GM12878 (cell line): Measurements from ENCODE around the gene LHB. TPM values are rescaled to one million over a fixed set of nuclear protein-coding genes. Genes with fewer than 3 reads are reported as not detected.

Experiments used
- CBX5 ChIP-seq: sonication (generic); IDR thresholded peaks from 2 replicates; pipeline ENCODE4 v1.6.1; 2016; ENCODE audit warnings: low read depth, moderate library complexity, mild to moderate bottlenecking, inconsistent platforms
- CHD1 ChIP-seq: IDR thresholded peaks from 2 replicates; pipeline ENCODE4 v1.6.1; 2012; ENCODE audit warnings: low read depth, low read length, improper control_type of control experiment
- CHD2 ChIP-seq: IDR thresholded peaks from 2 replicates; pipeline ENCODE4 v1.6.1; 2011; ENCODE audit warnings: low read depth, low read length, improper control_type of control experiment, borderline replicate concordance
- EGR1 ChIP-seq, 2 experiments: IDR thresholded peaks; 1 replicate in 1 of 2; 2 replicates in 1 of 2; pipeline ENCODE4 v1.6.1; 2011 to 2012; ENCODE audit warnings: low read depth in 2 of 2, low read length in 2 of 2, borderline replicate concordance in 1 of 2, mild to moderate bottlenecking in 1 of 2, moderate library complexity in 1 of 2
- GABPA ChIP-seq: IDR thresholded peaks from 2 replicates; pipeline ENCODE4 v1.6.1; 2014; ENCODE audit warnings: antibody characterized with exemption, low read depth, mild to moderate bottlenecking, inconsistent platforms
- LARP7 ChIP-seq: fragments of 450-650 bp; IDR thresholded peaks from 2 replicates; pipeline ENCODE4 v1.6.1; 2017; ENCODE audit warnings: mild to moderate bottlenecking
- MYB ChIP-seq: fragments of 150-350 bp; IDR thresholded peaks from 2 replicates; pipeline ENCODE4 v1.6.1; 2014; ENCODE audit warnings: mild to moderate bottlenecking, low read depth, low read length, borderline replicate concordance
- NBN ChIP-seq: fragments of 450-650 bp; IDR thresholded peaks from 2 replicates; pipeline ENCODE4 v1.6.1; 2016
- NFYB ChIP-seq: IDR thresholded peaks from 2 replicates; pipeline ENCODE4 v1.6.1; 2011; ENCODE audit warnings: low read depth, mild to moderate bottlenecking, low read length, improper control_type of control experiment, moderate library complexity; ENCODE audit not compliant: insufficient read depth
- NR2C1 ChIP-seq: fragments of 450-650 bp; IDR thresholded peaks from 2 replicates; pipeline ENCODE4 v1.6.1; 2017; ENCODE audit warnings: antibody characterized with exemption, mild to moderate bottlenecking, moderate library complexity
- POU2F2 ChIP-seq: IDR thresholded peaks from 3 replicates; pipeline ENCODE4 v1.6.1; 2011; ENCODE audit warnings: low read depth, mild to moderate bottlenecking, low read length, borderline replicate concordance
- RUNX3 ChIP-seq: IDR thresholded peaks from 2 replicates; pipeline ENCODE4 v1.6.1; 2012; ENCODE audit warnings: low read length, inconsistent platforms
- ZNF207 ChIP-seq: fragments of 450-650 bp; IDR thresholded peaks from 2 replicates; pipeline ENCODE4 v1.6.1; 2014; ENCODE audit warnings: antibody characterized with exemption, mild to moderate bottlenecking, borderline replicate concordance
- polyA plus RNA-seq, 11 experiments: library from polyadenylated mRNA; depleted of rRNA in 4 of 11; unstranded in 6 of 11; stranded (reverse) in 5 of 11; fragments of >200 nt; fragmentation: Nextera tagmentation in 4 of 11; fragmentation: Illumina TruSeq in 1 of 11; extraction: Ambion mirVana in 4 of 11; extraction: Trizol in 1 of 11; gene quantifications; 1 replicate in 1 of 11; 2 replicates in 10 of 11; pipeline versions ENCODE4 v1.2.1 to v1.2.3, GENCODE V29; 2011 to 2016; ENCODE audit warnings: inconsistent platforms in 2 of 11, missing spikeins in 2 of 11, low read depth in 1 of 11
- total RNA-seq, 4 experiments: library from RNA; depleted of rRNA in 3 of 4; stranded (reverse); fragments of >200 nt in 3 of 4; fragmentation: Illumina TruSeq in 1 of 4; extraction: Trizol in 1 of 4; gene quantifications; 2 replicates each; pipeline versions ENCODE4 v1.2.1 to v1.2.3, GENCODE V29; 2013 to 2021
- TF ChIP-seq, protein P1 (sequence below): IDR thresholded peaks from 2 replicates; pipeline ENCODE4 v1.6.1; 2012; ENCODE audit warnings: improper control_type of control experiment, low read depth, low read length; ENCODE audit not compliant: insufficient replicate concordance
- TF ChIP-seq, protein P2 (sequence below): IDR thresholded peaks from 2 replicates; pipeline ENCODE4 v1.6.1; 2011; ENCODE audit warnings: borderline replicate concordance, low read depth, mild to moderate bottlenecking, moderate library complexity, mixed read lengths, low read length; ENCODE audit not compliant: insufficient read depth; ENCODE audit errors: extremely low read length
- TF ChIP-seq, protein P3 (sequence below): fragments of 450-650 bp; IDR thresholded peaks from 2 replicates; pipeline ENCODE4 v1.6.1; 2018; ENCODE audit warnings: mild to moderate bottlenecking, low read depth, moderate library complexity; ENCODE audit not compliant: partially characterized antibody
- TF ChIP-seq, protein P4 (sequence below): fragments of 450-650 bp; formaldehyde crosslinking; IDR thresholded peaks from 2 replicates; pipeline ENCODE4 v1.4.0; 2022; ENCODE audit warnings: mild to moderate bottlenecking, moderate library complexity

LHB gene
- total and polyA plus RNA-seq, 10 of the 15 experiments (the other 5 are each of a cell fraction or from before 2014, with no cell fraction given), result 0.20 to 0.72 (median 0.46) TPM; not detected in 5

DNA sequence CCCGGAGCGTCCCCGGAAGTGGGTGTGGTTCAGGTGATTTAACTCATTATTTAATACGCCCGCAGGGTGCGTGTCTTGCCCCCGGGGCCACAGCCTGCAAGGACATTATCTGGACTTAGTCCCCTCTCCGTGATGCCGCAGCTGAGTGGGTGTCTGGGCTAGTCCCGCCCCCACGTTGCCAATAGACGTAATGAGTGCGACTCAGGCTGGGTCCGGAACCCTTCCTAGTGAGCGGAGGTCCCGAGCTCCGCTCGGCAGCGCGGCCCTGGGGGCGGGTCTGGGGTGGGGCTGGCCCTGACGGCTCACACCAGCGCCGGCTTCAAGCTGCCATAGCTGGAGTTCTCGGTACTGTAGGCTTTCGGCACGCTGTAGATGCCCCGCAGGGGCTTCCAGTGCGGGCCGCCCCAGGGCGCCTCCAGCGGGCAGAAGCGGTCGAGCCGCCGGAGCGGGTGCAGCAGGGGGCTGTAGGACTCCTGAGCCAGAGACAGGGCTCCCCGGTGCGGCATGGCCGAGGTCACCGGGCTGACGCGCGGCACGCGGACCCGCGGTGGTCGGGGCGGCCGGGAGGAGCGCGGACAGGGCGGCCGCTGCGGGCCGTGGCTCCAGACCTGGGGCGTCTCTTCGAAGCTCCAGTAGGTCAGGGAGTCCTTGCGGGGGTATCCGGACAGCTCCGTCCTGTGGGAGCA is 918 bp upstream of the LHB start (continued):
- TF ChIP-seq, protein P1, sequence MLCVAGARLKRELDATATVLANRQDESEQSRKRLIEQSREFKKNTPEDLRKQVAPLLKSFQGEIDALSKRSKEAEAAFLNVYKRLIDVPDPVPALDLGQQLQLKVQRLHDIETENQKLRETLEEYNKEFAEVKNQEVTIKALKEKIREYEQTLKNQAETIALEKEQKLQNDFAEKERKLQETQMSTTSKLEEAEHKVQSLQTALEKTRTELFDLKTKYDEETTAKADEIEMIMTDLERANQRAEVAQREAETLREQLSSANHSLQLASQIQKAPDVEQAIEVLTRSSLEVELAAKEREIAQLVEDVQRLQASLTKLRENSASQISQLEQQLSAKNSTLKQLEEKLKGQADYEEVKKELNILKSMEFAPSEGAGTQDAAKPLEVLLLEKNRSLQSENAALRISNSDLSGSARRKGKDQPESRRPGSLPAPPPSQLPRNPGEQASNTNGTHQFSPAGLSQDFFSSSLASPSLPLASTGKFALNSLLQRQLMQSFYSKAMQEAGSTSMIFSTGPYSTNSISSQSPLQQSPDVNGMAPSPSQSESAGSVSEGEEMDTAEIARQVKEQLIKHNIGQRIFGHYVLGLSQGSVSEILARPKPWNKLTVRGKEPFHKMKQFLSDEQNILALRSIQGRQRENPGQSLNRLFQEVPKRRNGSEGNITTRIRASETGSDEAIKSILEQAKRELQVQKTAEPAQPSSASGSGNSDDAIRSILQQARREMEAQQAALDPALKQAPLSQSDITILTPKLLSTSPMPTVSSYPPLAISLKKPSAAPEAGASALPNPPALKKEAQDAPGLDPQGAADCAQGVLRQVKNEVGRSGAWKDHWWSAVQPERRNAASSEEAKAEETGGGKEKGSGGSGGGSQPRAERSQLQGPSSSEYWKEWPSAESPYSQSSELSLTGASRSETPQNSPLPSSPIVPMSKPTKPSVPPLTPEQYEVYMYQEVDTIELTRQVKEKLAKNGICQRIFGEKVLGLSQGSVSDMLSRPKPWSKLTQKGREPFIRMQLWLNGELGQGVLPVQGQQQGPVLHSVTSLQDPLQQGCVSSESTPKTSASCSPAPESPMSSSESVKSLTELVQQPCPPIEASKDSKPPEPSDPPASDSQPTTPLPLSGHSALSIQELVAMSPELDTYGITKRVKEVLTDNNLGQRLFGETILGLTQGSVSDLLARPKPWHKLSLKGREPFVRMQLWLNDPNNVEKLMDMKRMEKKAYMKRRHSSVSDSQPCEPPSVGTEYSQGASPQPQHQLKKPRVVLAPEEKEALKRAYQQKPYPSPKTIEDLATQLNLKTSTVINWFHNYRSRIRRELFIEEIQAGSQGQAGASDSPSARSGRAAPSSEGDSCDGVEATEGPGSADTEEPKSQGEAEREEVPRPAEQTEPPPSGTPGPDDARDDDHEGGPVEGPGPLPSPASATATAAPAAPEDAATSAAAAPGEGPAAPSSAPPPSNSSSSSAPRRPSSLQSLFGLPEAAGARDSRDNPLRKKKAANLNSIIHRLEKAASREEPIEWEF, result no peak
- TF ChIP-seq GABPA, result no peak
- TF ChIP-seq, protein P2, sequence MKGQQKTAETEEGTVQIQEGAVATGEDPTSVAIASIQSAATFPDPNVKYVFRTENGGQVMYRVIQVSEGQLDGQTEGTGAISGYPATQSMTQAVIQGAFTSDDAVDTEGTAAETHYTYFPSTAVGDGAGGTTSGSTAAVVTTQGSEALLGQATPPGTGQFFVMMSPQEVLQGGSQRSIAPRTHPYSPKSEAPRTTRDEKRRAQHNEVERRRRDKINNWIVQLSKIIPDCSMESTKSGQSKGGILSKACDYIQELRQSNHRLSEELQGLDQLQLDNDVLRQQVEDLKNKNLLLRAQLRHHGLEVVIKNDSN, result no peak
- no peak for TF ChIP-seq NBN
- no peak for TF ChIP-seq NFYB
- peak; percentile 64; the same call in 1 of the 2 replicates for TF ChIP-seq LARP7
- TF ChIP-seq CHD1, result no peak
- TF ChIP-seq CHD2, result no peak
- TF ChIP-seq NR2C1, result 0 out of 2 replicates have a peak, but pooled peaks have one; percentile 5
- TF ChIP-seq, protein P3, sequence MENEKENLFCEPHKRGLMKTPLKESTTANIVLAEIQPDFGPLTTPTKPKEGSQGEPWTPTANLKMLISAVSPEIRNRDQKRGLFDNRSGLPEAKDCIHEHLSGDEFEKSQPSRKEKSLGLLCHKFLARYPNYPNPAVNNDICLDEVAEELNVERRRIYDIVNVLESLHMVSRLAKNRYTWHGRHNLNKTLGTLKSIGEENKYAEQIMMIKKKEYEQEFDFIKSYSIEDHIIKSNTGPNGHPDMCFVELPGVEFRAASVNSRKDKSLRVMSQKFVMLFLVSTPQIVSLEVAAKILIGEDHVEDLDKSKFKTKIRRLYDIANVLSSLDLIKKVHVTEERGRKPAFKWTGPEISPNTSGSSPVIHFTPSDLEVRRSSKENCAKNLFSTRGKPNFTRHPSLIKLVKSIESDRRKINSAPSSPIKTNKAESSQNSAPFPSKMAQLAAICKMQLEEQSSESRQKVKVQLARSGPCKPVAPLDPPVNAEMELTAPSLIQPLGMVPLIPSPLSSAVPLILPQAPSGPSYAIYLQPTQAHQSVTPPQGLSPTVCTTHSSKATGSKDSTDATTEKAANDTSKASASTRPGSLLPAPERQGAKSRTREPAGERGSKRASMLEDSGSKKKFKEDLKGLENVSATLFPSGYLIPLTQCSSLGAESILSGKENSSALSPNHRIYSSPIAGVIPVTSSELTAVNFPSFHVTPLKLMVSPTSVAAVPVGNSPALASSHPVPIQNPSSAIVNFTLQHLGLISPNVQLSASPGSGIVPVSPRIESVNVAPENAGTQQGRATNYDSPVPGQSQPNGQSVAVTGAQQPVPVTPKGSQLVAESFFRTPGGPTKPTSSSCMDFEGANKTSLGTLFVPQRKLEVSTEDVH, result no peak
- TF ChIP-seq RUNX3, result 0 out of 2 replicates have a peak, but pooled peaks have one; percentile 7
- TF ChIP-seq MYB, result no peak
- peak in 1 of 2 experiments; percentile 62; a peak in 1 of 3 replicates for TF ChIP-seq EGR1 (IDR thresholded peaks at IDR 0.05; ENCODE audit: borderline replicate concordance in 1 of 2, low read depth in 2 of 2, low read length in 2 of 2)
- TF ChIP-seq, protein P4, sequence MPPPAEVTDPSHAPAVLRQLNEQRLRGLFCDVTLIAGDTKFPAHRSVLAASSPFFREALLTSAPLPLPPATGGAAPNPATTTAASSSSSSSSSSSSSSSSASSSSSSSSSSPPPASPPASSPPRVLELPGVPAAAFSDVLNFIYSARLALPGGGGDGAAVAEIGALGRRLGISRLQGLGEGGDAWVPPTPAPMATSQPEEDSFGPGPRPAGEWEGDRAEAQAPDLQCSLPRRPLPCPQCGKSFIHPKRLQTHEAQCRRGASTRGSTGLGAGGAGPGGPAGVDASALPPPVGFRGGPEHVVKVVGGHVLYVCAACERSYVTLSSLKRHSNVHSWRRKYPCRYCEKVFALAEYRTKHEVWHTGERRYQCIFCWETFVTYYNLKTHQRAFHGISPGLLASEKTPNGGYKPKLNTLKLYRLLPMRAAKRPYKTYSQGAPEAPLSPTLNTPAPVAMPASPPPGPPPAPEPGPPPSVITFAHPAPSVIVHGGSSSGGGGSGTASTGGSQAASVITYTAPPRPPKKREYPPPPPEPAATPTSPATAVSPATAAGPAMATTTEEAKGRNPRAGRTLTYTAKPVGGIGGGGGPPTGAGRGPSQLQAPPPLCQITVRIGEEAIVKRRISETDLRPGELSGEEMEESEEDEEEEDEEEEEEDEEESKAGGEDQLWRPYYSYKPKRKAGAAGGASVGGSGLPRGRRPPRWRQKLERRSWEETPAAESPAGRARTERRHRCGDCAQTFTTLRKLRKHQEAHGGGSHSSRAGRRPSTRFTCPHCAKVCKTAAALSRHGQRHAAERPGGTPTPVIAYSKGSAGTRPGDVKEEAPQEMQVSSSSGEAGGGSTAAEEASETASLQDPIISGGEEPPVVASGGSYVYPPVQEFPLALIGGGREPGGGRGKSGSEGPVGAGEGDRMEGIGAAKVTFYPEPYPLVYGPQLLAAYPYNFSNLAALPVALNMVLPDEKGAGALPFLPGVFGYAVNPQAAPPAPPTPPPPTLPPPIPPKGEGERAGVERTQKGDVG (CRISPR knock-in tag), result no peak
- TF ChIP-seq POU2F2, result no peak
- no peak for TF ChIP-seq ZNF207
- no peak for TF ChIP-seq CBX5
